SK-N-SH treated with all-trans-retinoic acid at 6 μM for 48 hours (cell line): ENCODE data around the gene LOXHD1.

Experiments
- ARNTL ChIP-seq: fragments of 450-650 bp; formaldehyde crosslinking; IDR thresholded peaks from 2 replicates; pipeline ENCODE4 v1.5.0; 2020; ENCODE audit warnings: low read depth, mild to moderate bottlenecking, moderate library complexity, borderline replicate concordance
- CREB5 ChIP-seq: fragments of 250-450 bp; sonication (Bioruptor Pico); IDR thresholded peaks from 2 replicates; pipeline ENCODE4 v1.5.1; 2020; ENCODE audit warnings: low read depth, mild to moderate bottlenecking, moderate library complexity
- ESRRG ChIP-seq: fragments of 250-450 bp; sonication (Bioruptor Pico); IDR thresholded peaks from 2 replicates; pipeline ENCODE4 v1.6.1; 2021; ENCODE audit warnings: mild to moderate bottlenecking
- ISL1 ChIP-seq: fragments of 250-450 bp; sonication (Bioruptor Pico); IDR thresholded peaks from 2 replicates; pipeline ENCODE4 v2.1.2; 2022; ENCODE audit warnings: mild to moderate bottlenecking, moderate library complexity
- PPARA ChIP-seq: fragments of 250-450 bp; sonication (Bioruptor Pico); IDR thresholded peaks from 2 replicates; pipeline ENCODE4 v1.5.0; 2020; ENCODE audit warnings: mild to moderate bottlenecking, borderline replicate concordance
- RARB ChIP-seq: fragments of 250-450 bp; sonication (Bioruptor Pico); IDR thresholded peaks from 2 replicates; pipeline ENCODE4 v1.8.0; 2021; ENCODE audit warnings: mild to moderate bottlenecking, moderate library complexity
- SNAI2 ChIP-seq: fragments of 250-450 bp; sonication (Bioruptor Pico); IDR thresholded peaks from 2 replicates; pipeline ENCODE4 v1.5.0; 2020; ENCODE audit warnings: mild to moderate bottlenecking, moderate library complexity
- TOX ChIP-seq: fragments of 250-450 bp; sonication (Bioruptor Pico); IDR thresholded peaks from 2 replicates; pipeline ENCODE4 v1.8.0; 2021; ENCODE audit warnings: mild to moderate bottlenecking, moderate library complexity, borderline replicate concordance
- ZC3H10 ChIP-seq: fragments of 250-450 bp; sonication (Bioruptor Pico); IDR thresholded peaks from 2 replicates; pipeline ENCODE4 v1.5.1; 2021; ENCODE audit warnings: mild to moderate bottlenecking, moderate library complexity
- ZFP30 ChIP-seq: fragments of 450-650 bp; formaldehyde crosslinking; IDR thresholded peaks from 2 replicates; pipeline ENCODE4 v1.5.0; 2022; ENCODE audit warnings: mild to moderate bottlenecking, moderate library complexity
- ZNF565 ChIP-seq: fragments of 450-650 bp; formaldehyde crosslinking; conservative IDR thresholded peaks from 2 replicates; pipeline ENCODE4 v1.5.0; 2020; ENCODE audit warnings: low read depth, mild to moderate bottlenecking, moderate library complexity
- ZNF8 ChIP-seq: fragments of 450-650 bp; formaldehyde crosslinking; IDR thresholded peaks from 2 replicates; pipeline ENCODE4 v1.5.0; 2020; ENCODE audit warnings: mild to moderate bottlenecking, moderate library complexity
- TF ChIP-seq, protein P1 (sequence below): fragments of 250-450 bp; sonication (Bioruptor Pico); IDR thresholded peaks from 2 replicates; pipeline ENCODE4 v1.8.0; 2021; ENCODE audit warnings: low read depth, mild to moderate bottlenecking, moderate library complexity, borderline replicate concordance
- TF ChIP-seq, protein P2 (sequence below): fragments of 250-450 bp; sonication (Bioruptor Pico); IDR thresholded peaks from 2 replicates; pipeline ENCODE4 v1.8.0; 2020; ENCODE audit warnings: mild to moderate bottlenecking, moderate library complexity, borderline replicate concordance

GRCh38 chr18:46677611-46678010, 20.6 kb upstream of the LOXHD1 start:
- TF ChIP-seq PPARA (CRISPR knock-in tag) (no peak), TOX (CRISPR knock-in tag) (no peak), ZC3H10 (CRISPR knock-in tag) (no peak), CREB5 (CRISPR knock-in tag) (no peak), ZNF8 (no peak), ISL1 (CRISPR knock-in tag) (no peak), ZNF565 (no peak), ESRRG (CRISPR knock-in tag) (no peak), ARNTL (CRISPR knock-in tag) (no peak), SNAI2 (CRISPR knock-in tag) (no peak), ZFP30 (CRISPR knock-in tag) (no peak), RARB (CRISPR knock-in tag) (no peak)
- TF ChIP-seq, protein P1, sequence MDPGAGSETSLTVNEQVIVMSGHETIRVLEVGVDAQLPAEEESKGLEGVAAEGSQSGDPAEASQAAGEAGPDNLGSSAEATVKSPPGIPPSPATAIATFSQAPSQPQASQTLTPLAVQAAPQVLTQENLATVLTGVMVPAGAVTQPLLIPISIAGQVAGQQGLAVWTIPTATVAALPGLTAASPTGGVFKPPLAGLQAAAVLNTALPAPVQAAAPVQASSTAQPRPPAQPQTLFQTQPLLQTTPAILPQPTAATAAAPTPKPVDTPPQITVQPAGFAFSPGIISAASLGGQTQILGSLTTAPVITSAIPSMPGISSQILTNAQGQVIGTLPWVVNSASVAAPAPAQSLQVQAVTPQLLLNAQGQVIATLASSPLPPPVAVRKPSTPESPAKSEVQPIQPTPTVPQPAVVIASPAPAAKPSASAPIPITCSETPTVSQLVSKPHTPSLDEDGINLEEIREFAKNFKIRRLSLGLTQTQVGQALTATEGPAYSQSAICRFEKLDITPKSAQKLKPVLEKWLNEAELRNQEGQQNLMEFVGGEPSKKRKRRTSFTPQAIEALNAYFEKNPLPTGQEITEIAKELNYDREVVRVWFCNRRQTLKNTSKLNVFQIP (CRISPR knock-in tag): no peak
- TF ChIP-seq, protein P2, sequence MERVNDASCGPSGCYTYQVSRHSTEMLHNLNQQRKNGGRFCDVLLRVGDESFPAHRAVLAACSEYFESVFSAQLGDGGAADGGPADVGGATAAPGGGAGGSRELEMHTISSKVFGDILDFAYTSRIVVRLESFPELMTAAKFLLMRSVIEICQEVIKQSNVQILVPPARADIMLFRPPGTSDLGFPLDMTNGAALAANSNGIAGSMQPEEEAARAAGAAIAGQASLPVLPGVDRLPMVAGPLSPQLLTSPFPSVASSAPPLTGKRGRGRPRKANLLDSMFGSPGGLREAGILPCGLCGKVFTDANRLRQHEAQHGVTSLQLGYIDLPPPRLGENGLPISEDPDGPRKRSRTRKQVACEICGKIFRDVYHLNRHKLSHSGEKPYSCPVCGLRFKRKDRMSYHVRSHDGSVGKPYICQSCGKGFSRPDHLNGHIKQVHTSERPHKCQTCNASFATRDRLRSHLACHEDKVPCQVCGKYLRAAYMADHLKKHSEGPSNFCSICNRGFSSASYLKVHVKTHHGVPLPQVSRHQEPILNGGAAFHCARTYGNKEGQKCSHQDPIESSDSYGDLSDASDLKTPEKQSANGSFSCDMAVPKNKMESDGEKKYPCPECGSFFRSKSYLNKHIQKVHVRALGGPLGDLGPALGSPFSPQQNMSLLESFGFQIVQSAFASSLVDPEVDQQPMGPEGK: no peak
